Right ventricle myocardium superior (tissue), 1 donor: ENCODE results near the gene C1R. TPM values are rescaled to one million over a fixed set of nuclear protein-coding genes. Genes with fewer than 3 reads are reported as not detected.
"Not testable (repeated sequence)": the region's sequence is repeated elsewhere in the genome, so short reads cannot be mapped to it uniquely, and the experiment has no call there.

Experiments used
- ATAC-seq: fragments of 200-7000 bp; cut with Tn5 transposase; one replicate; pipeline ENCODE4 v1.9.1; 2020; ENCODE audit warnings: mild to moderate bottlenecking; ENCODE audit not compliant: poor library complexity
- DNase-seq: peaks from one replicate; pipeline ENCODE4 v3.0.0-alpha.2; 2020
- intact Hi-C: fragments of 100-400 bp; cut with DNase I; formaldehyde crosslinking; loops from one replicate; pipeline ENCODE4 v1.11.2; 2022
- total RNA-seq: library from RNA; stranded (reverse); fragmentation: NEBNext Ultra II Directional; extraction: Animal tissue kit (Norgen Biotek cat#: 25700); gene quantifications from one replicate; pipeline ENCODE4 v1.2.1, GENCODE V29; 2021
- donor health status: DM: no; HTN: yes; CAD: no; lungs with severe emphysema.

C1R gene
- total RNA-seq, 1 donor from 2014 or later, result 165 TPM

DNA sequence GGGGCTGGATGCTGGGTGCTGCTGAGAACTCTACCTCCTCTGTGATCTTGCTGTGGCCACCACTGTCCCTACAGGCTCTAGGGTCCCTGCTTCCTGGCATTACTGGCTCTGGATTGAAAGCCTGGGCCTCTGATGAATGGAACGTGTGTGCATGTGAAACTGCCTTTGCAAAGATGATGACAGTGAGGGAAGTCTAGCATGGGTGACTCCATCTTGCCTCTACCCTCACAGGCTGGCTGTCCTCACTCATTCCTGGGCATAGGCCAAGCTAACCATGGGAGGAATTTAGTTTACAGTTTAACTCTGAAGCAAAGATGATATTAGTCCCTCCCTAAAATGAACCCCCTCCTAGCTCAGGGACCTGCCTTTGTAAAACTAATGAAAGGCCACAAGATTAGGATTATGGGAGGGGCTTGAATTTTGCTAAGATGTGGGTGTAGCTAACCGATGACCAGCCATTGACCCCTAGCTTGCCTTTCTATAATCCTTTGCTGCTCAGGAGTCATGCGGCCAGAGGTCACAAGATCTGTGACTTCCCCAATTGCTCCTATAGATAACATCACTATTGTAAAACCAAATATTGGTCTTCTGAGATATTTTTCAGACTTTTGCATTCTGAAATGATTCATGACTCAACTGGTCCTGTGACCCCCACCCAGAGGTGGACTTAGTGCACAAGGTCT is 33.9 kb downstream of the C1R start:
- ATAC-seq (no peak), DNase-seq (no peak)
- intact Hi-C loops, result loop anchor here (5.0 kb wide), 1 partner anchor 34 kb away; the partner anchor contains the start of gene C1R

DNA sequence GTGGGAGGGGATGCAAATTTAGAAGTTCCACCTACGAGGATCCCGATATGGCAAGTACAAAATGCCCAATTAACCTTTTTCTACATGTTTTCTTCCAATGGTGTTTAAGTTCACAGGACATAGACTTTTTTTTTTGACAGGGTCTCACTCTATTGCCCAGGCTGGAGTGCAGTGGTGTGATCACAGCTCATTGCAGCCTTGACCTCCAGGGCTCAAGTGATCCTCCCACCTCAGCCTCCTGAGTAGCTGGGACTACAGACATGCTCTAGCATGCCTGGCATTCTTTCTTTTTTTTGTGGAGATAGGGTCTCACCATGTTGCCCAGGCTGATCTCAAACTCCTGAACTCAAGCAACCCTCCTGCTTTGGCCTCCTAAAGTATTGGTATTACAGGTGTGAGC is 36.5 kb downstream of the C1R start:
- intact Hi-C loops, result loop anchor here (5.0 kb wide), 1 partner anchor 37 kb away; the partner anchor contains the start of gene C1R
- not testable (repeated sequence) for ATAC-seq, DNase-seq

DNA sequence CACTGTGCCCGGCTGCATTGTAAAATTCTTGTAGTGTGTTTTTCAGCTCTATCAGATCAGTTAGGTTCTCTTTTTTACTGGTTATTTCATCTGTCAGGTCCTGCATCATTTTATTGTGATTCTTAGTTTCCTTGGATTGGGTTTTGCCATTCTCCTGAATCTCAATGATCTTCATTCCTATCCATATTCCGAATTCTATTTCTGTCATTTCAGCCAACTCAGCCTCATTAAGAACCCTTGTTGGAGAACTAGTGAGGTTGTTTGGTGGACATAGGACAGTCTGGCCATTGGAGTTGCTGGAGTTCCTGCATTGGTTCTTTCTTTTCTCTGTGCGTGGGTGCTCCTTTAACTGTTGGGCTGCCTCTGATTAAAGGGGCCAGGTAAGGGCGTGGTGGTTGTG is 37.3 kb downstream of the C1R start:
- DNase-seq (no peak), ATAC-seq (no peak)
- intact Hi-C loops, result loop anchor here (5.0 kb wide), 1 partner anchor 37 kb away; the partner anchor contains the start of gene C1R

DNA sequence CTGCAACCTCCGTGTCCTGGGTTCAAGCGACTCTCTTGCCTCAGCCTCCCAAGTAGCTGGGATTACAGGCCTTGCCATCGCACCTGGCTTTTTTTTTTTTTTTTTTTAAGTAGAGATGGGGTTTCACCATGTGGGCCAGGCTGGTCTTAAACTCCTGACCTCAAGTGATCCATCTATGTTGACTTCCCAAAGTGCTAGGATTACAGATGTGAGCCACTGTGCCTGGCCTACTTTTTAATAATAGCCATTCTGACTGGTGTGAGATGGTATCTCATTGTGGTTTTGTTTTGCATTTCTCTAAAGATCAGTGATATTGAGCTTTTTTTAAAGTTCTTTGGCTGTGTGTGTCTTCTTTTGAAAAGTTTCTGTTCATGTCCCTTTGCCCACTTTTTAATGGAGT is 42.3 kb downstream of the C1R start:
- DNase-seq, ATAC-seq, intact Hi-C loops: not testable (repeated sequence)

DNA sequence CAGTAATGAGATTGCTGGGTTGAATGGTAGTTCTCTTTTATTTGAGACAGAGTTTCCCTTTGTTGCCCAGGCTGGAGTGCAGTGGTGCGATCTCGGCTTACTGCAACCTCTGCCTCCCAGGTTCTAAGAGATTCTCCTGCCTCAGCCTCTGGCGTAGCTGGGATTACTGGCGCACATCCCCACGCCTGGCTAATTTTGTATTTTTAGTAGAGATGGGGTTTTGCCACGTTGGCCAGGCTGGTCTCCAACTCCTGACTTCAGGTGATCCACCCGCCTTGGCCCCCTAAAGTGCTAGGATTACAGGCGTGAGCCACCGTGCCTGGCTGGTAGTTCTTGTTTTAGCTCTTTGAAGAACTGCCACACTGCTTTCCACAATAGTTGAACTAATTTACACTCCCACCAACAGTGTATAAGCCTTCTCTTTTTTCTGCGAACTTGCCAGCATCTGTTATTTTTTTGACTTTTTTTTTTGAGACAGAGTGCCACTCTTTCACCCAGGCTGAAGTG is 42.7 kb downstream of the C1R start:
- ATAC-seq, intact Hi-C loops: not testable (repeated sequence)

GRCh38 chr12:7047306-7047705 is 44.9 kb downstream of the C1R start:
- intact Hi-C loops, result no loop called here
- DNase-seq, result no peak
- no peak for ATAC-seq

More for the DNA sequence above, 42.7 kb downstream of the C1R start:
- not testable (repeated sequence) for DNase-seq

- intact Hi-C loops, result no loop called here
- no peak for ATAC-seq
Observed at GRCh38 chr12:7046383-7047105, 45.7 kb downstream of the C1R start.

DNA sequence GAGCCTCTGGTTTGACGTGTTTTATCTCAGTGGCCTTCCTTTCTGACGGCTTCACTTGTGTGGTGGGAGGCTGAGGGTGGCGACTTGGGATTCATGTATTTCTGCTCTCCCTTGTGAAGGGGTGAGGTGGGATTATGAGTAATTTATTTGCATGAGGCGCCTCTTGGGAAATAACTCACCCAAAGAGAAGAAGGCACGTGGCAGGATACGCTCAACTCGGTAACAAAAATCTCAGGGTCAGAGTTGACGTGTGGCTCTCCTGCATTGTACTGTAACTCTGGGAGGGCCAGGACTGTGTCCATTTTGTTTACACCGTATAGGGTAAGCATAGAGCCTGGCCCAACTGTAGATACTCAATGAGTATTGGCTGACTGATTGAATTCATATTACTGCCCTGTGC is 46.3 kb downstream of the C1R start:
- DNase-seq (no peak), ATAC-seq (no peak)
- intact Hi-C loops, result no loop called here

More at GRCh38 chr12:7046383-7047105, 45.7 kb downstream of the C1R start:
- DNase-seq, result no peak

DNA sequence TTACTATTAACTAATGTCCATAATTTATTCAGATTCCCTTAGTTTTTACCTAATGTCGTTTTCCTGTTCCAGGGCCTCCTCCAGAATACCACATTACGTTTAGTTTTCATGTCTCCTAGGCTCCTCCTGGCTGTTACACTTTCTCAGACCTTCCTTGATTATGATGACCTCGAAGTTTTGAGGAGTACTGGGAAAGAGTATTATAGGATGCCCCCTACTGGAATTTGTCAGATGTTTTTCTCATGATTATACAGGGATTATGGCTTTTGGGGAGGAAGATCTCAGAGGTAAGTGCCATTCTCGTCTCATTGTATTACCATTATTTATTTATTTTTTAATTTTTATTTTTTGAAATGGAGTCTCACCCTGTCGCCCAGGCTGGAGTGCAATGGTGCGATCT is 49.4 kb downstream of the C1R start:
- DNase-seq (no peak), ATAC-seq (peak; percentile 82)
- intact Hi-C loops, result loop anchor here (5.0 kb wide), 1 partner anchor 101 kb away; the partner anchor contains the start of genes C12orf57 and RNU7-1

- no peak for ATAC-seq
- intact Hi-C loops, result no loop called here
- no peak for DNase-seq
Observed at GRCh38 chr12:7039403-7039802, 52.8 kb downstream of the C1R start.

DNA sequence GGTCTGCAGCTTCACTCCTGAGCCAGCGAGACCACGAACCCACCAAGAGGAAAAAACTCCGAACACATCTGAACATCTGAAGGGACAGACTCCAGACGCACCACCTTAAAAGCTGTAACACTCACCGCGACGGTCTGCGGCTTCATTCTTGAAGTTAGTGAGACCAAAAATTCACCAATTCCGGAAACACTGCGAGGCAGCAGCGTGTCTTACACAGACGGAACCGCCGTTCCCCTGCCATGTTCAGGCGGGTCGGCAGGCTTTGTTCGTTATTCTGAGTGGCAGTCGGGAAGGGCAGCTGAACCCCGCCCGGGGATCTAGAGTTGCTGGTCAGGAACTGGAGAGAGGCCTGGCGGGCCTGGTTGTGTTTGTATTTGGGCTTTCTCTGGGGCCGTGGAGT is 53.7 kb downstream of the C1R start:
- intact Hi-C loops, result no loop called here
- DNase-seq, result no peak
- ATAC-seq, result no peak

DNA sequence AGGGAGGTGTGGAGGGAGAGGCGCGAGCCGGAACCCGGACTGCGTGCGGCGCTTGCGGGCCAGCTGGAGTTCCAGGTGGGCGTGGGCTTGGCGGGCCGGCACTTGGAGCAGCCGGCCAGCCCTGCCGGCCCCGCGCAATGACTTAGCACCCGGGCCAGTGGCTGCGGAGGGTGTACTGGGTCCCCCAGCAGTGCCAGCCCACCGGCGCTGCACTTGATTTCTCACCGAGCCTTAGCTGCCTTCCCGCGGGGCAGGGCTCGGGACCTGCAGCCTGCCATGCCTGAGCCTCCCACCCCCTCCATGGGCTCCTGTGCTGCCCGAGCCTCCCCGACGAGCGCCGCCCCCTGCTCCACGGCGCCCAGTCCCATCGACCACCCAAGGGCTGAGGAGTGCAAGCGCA is 54.8 kb downstream of the C1R start:
- DNase-seq, intact Hi-C loops, ATAC-seq: not testable (repeated sequence)

GRCh38 chr12:7035463-7035862 is 56.8 kb downstream of the C1R start:
- DNase-seq (no peak), ATAC-seq (no peak)
- intact Hi-C loops, result no loop called here

GRCh38 chr12:7034464-7034863 is 57.8 kb downstream of the C1R start:
- ATAC-seq (no peak), DNase-seq (no peak)
- intact Hi-C loops, result no loop called here

GRCh38 chr12:7032990-7033389 is 59.3 kb downstream of the C1R start:
- ATAC-seq, result no peak
- DNase-seq, result no peak
- intact Hi-C loops, result no loop called here

DNA sequence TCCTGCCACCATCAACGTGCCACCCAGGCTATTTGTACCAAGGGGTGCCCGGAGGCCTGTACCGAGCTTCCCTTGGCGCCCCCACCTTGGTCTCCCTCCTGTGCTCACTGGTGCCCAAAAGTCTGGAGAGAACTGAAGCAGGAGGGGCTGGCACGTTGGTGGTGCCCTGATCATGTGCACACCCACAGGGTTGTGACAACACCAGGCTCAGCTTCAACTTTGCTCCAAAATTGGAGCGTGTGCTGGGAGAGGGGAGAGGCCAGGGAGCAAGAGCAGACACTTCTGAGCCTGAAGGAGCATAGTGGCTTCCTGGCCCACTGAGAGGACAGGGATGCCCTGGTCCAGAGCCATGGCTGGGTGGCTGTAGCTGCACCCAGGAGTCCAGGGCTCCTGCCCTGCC is 60.9 kb downstream of the C1R start:
- DNase-seq (no peak), ATAC-seq (no peak)
- intact Hi-C loops, result no loop called here
